NCI-H2029 treated with DMSO at 0.1 percent for 48 hours (cell line): Measurements from ENCODE around the gene SEPSECS.
A peak's percentile ranks its signal among the peaks of the same experiment; 100 is the strongest.

Experiments used
- DNase-seq: peaks from one replicate; lab custom pipeline; 2025; lab: John Stamatoyannopoulos, UW

The SEPSECS gene

GRCh38 chr4:25159837-25160713 is at the start of gene SEPSECS:
Gene SEPSECS (minus strand): TSS chr4:25160449. CDS start chr4:25160369, 80 bp downstream.
- peak; percentile 92 for DNase-seq

GRCh38 chr4:25209702-25210101 is 49.5 kb upstream of the SEPSECS start:
- no peak for DNase-seq

- DNase-seq, result no peak
Observed at GRCh38 chr4:25207997-25208396, 47.7 kb upstream of the SEPSECS start.

GRCh38 chr4:25198713-25199112 is 38.5 kb upstream of the SEPSECS start:
- DNase-seq, result no peak

- DNase-seq, result no peak
Observed at GRCh38 chr4:25190407-25190806, 30.2 kb upstream of the SEPSECS start.

- no peak for DNase-seq
Observed at GRCh38 chr4:25184056-25184455, 23.8 kb upstream of the SEPSECS start.

- peak; percentile 9 for DNase-seq
Observed at GRCh38 chr4:25182937-25183336, 22.7 kb upstream of the SEPSECS start.

- DNase-seq, result no peak
Observed at GRCh38 chr4:25180524-25181131, 20.4 kb upstream of the SEPSECS start.

- no peak for DNase-seq
Observed at GRCh38 chr4:25178838-25179261, 18.6 kb upstream of the SEPSECS start.

- DNase-seq, result no peak
Observed at GRCh38 chr4:25177147-25177546, 16.9 kb upstream of the SEPSECS start.

- DNase-seq, result no peak
Observed at GRCh38 chr4:25174674-25175073, 14.4 kb upstream of the SEPSECS start.

- no peak for DNase-seq
Observed at GRCh38 chr4:25172961-25173915, 13.0 kb upstream of the SEPSECS start.

GRCh38 chr4:25171201-25171865 is 11.1 kb upstream of the SEPSECS start:
- no peak for DNase-seq

GRCh38 chr4:25169446-25169845 is 9.2 kb upstream of the SEPSECS start:
- DNase-seq, result no peak

- DNase-seq, result no peak
Observed at GRCh38 chr4:25165916-25166315, 5.7 kb upstream of the SEPSECS start.

- no peak for DNase-seq
Observed at GRCh38 chr4:25163196-25163595, 2.9 kb upstream of the SEPSECS start.

GRCh38 chr4:25162566-25162965 is 2.3 kb upstream of the SEPSECS start:
- no peak for DNase-seq

GRCh38 chr4:25161593-25161950 is 1.3 kb upstream of the SEPSECS start:
- DNase-seq, result no peak

- DNase-seq, result peak; percentile 85
Observed at GRCh38 chr4:25160714-25161592, 704 bp upstream of the SEPSECS start.

- DNase-seq, result peak; percentile 14
Observed at GRCh38 chr4:25158817-25159216, 1.4 kb downstream of the SEPSECS start.

- DNase-seq, result no peak
Observed at GRCh38 chr4:25157081-25157480, 3.2 kb downstream of the SEPSECS start.
